ENCODE results near the gene HENMT1.
"Not testable (repeated sequence)": the region's sequence is repeated elsewhere in the genome, so short reads cannot be mapped to it uniquely, and the experiment has no call there.

The HENMT1 gene

DNA sequence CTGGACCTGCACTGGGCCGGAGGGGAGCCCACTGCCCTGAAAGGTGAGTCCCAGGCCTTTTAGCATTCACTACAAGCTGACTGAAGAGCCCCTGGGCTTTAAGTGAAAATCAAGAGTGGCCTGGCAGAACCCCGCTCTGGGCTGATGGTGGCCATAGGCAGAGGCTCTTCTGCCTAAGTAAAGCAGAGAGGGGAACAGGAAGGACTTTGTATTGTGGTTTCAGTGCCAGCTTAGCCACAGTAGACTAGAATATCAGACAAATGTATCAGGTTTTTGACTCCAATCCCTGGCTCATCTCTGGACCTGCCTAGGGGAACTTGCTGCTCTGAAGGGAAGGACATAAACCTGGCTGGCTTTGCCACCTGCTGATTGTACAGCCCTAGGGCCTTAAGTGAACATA is 10.2 kb upstream of the HENMT1 start:
- in situ Hi-C loops (cut with HindIII; ENCODE audit: low sequenced_read_pairs), result no loop called here

DNA sequence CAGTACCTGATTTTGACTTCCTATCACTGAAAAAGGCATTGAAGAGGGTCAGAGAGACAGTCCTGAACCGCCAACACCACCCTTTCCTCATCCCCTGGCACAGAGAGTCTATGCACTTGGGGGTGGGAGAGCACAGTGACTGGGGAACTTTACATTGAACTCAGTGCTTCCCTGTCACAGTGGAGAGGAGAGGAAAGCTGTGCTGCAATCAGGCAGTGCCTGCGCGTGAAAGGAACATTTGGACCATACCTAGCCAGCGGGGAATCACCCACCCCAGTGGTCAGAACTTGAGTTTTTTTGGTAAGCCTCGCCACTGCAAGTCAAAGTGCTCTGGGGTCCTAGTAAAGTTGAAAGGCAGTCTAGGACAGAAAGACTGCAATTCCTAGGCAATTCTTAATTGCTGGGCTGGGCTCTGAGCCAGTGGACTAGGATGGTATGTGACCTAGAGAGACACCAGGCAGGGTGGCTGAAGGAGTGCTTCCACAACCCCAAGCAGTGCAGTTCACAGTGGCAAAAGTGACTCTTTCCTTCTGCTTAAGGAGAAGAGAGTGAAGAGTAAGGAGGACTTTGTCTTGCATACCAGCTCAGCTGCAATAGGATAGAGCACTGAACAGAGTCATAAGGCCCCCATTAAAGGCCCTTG is 9.4 kb upstream of the HENMT1 start:
- in situ Hi-C loops (cut with HindIII; ENCODE audit: low sequenced_read_pairs), result no loop called here

DNA sequence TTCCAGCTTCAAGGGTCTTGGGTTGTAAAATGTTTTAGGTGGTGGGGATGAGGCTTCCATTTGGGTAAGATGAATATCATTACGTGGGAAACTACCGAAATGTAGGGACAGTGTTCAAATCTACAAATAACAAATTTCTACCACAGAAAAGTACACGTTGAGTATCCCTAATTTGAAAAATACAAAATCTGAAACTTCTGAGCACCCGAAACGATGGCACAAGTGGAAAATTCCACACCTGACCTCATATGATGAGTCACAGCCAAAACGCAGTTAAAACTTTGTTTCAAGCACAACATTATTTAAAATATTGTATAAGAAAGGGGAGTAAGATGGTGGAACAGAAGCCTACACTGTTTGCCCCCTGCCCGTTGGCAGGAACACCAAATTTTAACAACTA is 8.8 kb upstream of the HENMT1 start:
- in situ Hi-C loops (cut with HindIII; ENCODE audit: low sequenced_read_pairs), result no loop called here

DNA sequence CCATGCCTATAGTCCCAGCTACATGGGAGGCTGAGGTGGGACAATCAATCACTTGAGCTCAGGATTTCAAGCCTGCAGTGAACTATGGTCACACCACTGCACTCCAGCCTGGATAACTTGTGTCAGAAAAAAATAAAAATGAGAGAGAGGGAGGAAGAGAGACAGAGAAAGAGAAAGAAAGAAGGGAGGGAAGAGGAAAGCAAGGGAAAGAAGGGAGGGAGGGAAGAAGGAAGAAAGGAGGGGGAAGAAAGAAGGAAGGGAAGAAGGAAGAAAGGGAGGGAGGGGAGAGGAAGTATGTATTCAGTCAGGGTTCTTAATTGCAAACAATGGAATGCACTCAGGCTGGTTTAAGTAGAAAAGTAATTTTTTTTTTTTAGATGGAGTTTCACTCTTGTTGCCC is 7.9 kb upstream of the HENMT1 start:
- in situ Hi-C loops (cut with HindIII; ENCODE audit: low sequenced_read_pairs), result no loop called here

DNA sequence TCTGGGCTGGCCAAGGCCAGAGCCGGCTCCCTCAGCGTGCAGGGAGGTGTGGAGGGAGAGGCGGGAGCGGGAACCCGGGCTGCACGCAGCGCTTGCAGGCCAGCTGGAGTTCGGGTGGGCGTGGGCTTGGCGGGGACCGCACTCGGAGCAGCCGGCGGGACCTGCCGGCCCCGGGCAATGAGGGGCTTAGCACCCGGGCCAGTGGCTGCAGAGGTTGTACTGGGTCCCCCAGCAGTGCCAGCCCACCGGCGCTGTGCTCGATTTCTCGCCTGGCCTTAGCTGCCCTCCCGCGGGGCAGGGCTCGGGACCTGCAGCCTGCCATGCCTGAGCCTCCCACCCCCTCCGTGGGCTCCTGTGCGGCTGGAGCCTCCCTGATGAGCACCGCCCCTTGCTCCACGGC is 6.5 kb upstream of the HENMT1 start:
- in situ Hi-C loops (cut with HindIII; ENCODE audit: low sequenced_read_pairs), result not testable (repeated sequence)

DNA sequence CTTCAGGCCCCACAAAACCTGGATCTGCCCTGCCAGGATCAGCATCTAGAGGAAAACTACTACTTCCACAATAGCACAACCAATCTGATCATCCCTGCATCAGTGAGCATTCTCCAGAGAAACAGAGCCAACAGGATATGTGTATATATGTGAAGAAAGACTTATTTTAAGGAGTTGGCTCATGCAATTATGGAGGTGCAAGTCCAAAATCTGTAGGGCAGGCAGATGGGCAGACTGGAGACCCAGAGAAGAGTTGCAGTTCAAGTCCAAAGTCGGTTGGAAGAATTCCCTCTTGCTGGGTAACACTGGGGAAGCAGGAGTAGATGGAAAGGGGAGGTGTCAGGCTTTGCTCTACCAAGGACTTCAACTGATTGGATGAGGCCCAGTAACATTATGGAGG is 4.9 kb upstream of the HENMT1 start:
- in situ Hi-C loops (cut with HindIII; ENCODE audit: low sequenced_read_pairs), result no loop called here

DNA sequence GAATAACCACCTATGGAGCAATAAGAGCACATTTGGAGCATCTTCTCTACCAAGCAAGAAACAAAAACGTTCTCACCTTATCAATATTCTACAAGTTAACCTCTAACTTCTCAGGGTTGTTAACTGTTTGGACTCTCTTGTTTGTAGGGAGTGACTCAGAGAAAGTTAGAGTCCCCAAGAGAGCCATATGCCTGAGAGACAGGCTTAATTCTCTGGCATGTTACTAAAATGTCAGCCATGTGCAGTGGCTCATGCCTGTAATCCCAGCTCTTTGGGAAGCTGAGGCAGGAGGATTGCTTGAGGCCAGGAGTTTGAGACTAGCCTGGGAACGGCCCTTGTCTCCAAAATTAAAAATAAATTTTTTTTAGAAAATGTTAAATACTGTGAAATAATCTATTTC is 4.2 kb upstream of the HENMT1 start:
- in situ Hi-C loops (cut with HindIII; ENCODE audit: low sequenced_read_pairs), result no loop called here

DNA sequence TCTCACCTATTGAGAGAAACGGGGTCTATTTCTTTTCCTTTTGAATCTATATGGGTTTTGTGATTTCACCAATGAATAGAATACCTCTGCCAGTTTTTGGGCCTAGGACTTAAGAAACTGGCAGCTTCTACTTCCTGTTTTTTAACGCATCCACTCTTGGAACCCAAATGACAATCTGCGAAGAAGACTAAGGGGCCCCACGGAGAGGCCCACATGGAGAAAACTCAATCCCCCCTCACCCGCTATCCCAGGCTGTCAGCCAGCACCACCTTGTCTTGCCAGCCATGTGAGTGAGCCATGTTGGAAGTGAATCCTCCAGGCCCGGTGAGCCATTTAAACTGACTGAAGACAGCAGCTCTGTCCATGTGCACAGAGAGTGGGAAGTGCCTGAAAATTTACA is 3.6 kb upstream of the HENMT1 start:
- in situ Hi-C loops (cut with HindIII; ENCODE audit: low sequenced_read_pairs), result no loop called here

DNA sequence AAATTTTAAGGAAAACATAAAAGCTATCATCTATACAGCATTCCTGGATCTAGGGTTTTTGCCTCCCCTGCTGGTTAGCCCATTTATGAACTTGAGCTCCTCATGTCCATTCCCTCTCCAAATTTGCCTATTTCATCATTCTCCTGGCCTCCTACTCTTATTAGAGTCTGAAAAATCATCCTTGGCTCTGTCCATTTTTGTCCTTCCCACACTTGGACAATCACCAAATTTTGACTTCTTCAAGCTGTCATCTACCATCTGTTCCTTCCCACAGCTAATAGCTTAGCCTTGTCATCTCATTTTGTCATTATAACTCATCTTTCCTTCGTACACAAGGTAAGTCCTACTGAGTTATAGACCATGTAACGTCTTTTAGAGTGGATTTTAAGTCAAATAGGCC is 2.2 kb upstream of the HENMT1 start:
- in situ Hi-C loops (cut with HindIII; ENCODE audit: low sequenced_read_pairs), result no loop called here

DNA sequence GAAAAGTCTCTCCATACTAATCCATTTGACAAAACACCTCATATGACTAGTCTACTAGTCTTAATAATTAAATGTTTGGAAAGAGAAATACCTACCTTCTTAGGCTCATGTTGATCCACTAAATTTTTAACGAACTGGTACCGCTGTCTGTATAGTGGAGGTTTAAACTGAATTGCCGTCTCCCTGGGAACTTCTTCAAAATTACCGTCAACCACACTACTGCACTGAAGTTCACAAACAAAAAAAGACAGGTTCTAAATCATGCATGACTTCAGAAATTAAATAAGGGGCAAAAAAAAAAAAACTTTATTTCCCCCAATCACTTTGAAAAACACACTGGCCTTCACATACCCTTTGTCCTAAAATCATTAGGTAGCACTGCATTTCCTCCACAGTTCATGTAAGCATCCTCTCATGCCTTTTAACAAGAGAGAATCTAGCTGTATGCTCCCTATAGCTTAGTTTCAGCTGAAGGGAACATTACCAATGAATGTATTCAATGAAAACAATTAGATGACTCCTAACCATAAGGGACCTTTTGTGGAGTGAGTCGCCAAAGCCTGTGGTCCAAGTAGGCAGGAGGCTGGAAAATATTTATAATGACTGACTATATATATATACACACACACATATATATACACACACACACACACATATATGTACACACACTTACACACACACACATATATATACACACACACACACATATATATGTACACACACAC is 3.4 kb downstream of the HENMT1 start:
- in situ Hi-C loops (cut with HindIII; ENCODE audit: low sequenced_read_pairs), result no loop called here

DNA sequence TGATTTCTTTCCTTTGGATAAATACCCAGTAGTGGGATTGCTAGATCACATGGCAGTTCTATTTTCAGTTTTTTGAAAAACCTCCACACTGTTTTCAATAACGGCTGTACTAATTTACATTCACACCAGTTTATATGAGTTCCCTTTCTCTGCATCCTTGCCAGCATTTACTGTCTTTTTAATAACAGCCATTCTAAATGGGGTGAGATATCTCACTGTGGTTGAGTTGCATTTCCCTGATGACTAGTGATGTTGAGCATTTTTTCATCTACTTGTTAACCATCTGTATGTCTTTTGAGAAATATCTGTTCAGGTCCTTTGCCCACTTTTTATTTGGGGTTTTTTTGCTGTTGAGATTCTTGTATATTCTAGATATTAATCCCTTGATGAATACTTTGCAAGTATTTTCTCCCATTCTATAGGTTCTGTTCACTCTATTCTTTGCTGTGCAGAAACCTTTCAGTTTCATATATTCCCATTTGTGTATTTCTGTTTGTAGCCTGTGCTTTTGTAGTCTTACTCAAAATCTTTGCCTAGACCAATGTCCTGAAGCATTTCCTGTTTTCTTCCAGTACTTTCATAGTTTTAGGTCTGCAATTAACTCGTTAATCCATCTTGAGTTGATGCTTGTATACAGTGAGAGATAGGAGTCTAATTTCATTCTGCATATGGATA is 7.3 kb downstream of the HENMT1 start:
- in situ Hi-C loops (cut with HindIII; ENCODE audit: low sequenced_read_pairs), result no loop called here

DNA sequence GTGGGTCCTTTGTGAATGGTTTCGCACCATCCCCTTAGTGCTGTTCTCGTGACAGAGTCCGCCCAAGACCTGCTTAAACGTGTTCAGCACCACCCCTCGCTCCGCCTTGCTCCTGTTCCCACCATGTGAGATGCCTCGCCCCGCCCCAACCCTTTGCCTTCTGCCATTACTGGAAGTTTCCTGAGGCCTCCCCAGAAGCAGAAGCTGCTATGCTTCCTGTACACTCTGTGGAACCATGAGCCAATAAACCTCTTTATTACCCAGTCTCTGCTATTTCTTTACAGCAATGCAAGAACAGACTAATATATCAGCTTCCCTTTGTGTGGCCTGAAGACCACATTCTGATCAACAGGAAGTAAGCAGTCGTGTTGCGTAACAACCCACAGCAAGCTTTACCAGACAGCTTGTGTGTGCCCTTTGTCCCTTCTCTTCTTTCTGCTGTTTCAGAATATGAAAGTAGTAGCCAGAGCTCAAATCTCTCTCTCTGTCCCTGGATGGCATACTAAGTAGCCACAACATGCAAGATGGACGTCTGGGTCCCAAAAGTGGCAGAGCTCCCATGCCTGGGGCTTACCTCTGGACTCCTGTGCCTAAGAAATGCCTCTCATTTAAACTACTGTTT is 14.1 kb downstream of the HENMT1 start:
- in situ Hi-C loops (cut with HindIII; ENCODE audit: low sequenced_read_pairs), result no loop called here

DNA sequence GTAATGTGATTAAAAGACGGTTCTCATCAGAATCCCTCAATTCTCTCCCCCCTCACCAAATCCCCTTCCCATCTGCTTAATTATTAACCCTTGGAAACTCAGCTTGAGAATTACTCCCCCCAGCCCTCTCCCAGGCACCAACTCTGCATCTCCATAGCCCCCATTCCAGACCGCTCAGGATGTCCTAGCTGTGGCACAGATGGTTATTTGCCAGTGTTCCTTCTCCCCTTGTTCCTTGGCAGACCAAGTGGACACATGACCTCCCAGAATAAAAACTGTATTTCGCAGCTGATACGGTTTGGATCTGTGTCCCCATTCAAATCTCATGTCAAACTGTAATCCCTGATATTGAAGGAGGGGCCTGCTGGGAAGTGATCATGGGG is 14.6 kb downstream of the HENMT1 start:
- in situ Hi-C loops (cut with HindIII; ENCODE audit: low sequenced_read_pairs), result no loop called here

DNA sequence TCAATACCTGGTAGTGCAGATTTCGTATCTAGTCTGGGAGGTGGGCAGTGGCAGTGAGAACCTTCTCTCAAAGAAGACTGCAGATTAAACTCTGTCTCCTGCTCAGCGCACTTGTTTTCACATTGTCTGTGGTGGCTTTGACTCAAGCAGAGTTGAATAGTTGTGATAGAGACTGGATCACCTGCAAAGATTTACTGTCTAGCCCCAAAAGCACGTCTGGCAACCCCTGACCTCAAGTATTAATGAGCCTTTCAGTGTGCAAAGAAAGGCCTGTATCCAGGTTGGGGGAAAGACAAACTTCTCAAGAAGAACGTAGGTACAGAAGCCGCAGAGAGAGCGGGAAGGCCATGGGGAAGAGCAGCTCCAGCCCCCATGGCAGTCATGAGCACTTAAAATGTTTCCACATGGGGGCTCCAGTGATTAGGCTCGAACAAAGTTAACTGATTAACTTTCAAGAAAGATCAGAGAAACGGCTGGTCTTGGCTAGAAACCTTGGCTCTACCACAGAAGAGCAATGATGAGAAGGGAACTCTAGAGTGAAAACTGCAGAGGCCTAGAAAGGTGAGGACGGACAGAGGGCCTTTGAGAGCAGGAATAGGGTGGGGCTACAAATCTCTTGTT is 15.2 kb downstream of the HENMT1 start:
- in situ Hi-C loops (cut with HindIII; ENCODE audit: low sequenced_read_pairs), result no loop called here

DNA sequence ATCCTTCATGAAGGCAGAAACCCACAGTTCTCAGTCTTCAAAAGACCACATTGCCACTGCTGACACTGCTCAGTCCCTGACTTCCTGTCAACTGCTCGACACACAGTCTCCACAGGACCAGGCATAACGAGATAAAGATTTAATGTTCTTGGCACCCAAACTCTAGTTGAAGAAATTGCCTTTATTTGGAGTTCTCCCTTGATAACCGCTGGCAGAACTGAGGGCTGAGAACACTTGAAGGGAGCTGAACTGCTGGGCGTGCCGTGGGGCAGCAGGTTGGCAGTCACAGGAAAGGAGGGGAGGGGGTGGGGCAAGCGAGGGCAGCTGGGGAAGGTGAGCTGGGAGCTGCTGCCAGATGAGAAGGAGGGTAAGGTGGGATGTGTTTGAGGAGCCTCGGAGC is 15.9 kb downstream of the HENMT1 start:
- in situ Hi-C loops (cut with HindIII; ENCODE audit: low sequenced_read_pairs), result no loop called here

DNA sequence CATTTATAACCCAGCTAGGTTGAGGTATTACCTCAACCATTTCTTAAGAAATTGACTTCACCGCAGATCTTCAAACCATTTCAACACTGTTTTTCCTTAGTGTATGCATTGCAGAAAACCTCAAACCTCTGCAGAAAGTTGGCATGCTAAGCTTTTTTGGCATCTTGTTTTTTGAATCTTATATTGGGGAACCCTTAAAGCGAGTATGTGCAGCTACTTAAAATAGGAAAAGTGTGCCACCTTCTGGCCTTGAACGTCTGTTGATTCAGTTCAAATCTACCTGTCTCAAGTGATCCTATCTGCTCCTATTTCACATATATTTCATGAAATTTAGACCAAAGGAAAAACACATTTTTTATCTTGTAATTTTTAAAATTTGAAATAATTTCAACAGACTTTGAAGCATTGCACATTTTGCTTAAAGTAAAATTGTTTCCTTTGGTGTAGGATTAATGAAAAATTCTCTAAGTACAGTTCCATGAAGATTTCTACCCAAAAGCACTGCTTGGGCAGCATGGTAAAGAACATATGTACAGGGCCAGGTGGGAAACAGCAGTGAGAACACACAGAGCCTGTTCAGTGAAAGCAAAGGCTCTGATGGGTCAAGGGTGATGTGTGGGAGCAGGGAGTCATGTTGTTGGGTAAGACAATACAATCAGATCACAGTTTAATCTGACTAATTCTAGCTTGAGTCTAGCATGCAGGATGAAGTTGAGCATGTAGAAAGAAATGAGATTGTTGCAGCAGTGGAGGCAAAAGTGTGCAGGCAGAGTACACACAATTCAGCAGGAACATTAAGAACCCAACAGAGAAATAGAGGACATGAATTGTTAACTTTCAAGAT is 17.2 kb downstream of the HENMT1 start:
- in situ Hi-C loops (cut with HindIII; ENCODE audit: low sequenced_read_pairs), result no loop called here

DNA sequence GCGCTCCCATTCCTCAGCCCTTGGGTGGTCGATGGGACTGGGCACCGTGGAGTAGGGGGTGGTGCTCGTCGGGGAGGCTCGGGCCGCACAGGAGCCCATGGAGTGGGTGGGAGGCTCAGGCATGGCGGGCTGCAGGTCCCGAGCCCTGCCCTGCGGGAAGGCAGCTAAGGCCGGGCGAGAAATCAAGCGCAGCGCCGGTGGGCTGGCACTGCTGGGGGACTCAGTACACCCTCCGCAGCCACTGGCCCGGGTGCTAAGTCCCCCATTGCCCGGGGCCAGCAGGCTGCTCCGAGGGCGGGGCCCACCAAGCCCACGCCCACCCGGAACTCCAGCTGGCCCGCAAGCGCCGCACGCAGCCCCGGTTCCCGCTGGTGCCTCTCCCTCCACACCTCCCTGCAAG is 20.0 kb downstream of the HENMT1 start:
- in situ Hi-C loops (cut with HindIII; ENCODE audit: low sequenced_read_pairs), result not testable (repeated sequence)

DNA sequence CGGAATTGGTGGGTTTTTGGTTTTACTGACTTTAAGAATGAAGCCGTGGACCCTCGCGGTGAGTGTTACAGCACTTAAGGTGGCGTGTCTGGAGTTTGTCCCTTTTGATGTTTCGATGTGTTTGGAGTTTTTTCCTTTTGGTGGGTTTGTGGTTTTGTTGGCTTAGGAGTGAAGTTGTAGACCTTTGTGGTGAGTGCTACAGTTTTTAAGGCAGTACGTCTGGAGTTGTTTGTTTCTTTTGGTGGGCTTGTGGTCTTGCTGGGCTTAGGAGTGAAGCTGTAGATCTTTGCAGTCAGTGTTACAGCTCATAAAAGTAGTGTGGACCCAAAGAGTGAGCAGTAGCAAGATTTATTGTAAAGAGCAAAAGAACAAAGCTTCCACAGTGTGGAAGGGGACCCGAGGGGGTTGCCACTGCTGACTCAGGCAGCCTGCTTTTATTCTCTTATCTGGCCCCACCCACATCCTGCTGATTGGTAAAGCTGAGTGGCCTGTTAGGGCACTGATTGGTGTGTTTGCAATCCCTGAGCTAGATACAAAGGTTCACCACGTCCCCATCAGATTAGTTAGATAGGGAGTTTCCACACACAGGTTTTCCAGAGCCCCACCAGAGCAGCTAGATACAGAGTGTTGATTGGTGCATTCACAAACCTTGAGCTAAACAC is 20.9 kb downstream of the HENMT1 start:
- in situ Hi-C loops (cut with HindIII; ENCODE audit: low sequenced_read_pairs), result no loop called here

DNA sequence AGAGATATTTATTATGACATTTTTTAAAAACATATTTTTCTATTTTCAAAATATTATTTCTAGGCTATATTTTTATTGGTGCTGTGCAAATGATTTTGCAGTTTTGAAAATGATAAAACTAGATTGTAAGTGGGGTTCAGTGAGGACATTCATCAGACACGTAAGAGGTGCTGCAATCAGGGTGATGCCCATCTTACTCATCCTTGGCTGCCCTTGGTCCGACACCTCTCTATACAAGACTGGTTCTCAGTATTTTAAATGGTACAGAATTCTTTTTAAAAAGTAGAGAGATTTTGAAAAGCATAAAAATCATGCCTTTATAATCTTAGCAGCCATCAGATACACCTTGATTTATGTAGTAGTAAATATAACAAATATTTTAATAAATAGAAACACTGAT is 24.0 kb downstream of the HENMT1 start:
- in situ Hi-C loops (cut with HindIII; ENCODE audit: low sequenced_read_pairs), result no loop called here

DNA sequence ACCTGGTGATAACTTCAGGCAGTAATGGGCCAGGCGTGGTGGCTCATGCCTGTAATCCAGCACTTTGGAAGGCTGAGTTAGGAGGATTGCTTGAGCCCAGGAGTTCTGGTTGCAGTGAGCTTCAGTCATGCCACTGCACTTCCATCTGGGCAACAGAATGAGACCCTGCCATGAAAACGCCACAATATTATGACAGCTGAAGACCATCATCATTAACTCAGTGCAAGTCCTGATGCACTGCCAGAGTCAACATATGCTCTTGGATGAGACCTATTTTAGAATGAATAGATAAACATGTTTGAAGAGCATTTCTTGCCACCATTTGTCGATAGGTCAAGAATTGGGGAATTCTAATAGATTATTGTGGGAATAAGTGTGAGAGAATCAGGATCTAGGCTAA is 26.4 kb downstream of the HENMT1 start:
- in situ Hi-C loops (cut with HindIII; ENCODE audit: low sequenced_read_pairs), result no loop called here

Data from DLD1 (cell line).